Testis (tissue), 2 donors: ENCODE results near the gene PBX4.

Experiments
- CTCF ChIP-seq, 3 experiments: fragments of 450-650 bp in 2 of 3; fragments of 200-600 bp in 1 of 3; sonication (generic) in 1 of 3; IDR thresholded peaks; one replicate each; pipeline ENCODE4 v1.5.1; 2016 to 2019; ENCODE audit warnings: antibody characterized with exemption in 3 of 3, mild to moderate bottlenecking in 2 of 3, moderate library complexity in 1 of 3
- POLR2A ChIP-seq: fragments of 450-650 bp; IDR thresholded peaks from one replicate; pipeline ENCODE4 v1.6.1; 2017; ENCODE audit warnings: antibody characterized with exemption, mild to moderate bottlenecking, moderate library complexity

- no peak for TF ChIP-seq CTCF (IDR thresholded peaks at IDR 0.05)
- no peak for TF ChIP-seq POLR2A
Observed at GRCh38 chr19:19543101-19543500, 75.4 kb downstream of the PBX4 start.
